ENCODE data around the gene LGALS1. TPM values are rescaled to one million over a fixed set of nuclear protein-coding genes. Genes with fewer than 3 reads are reported as not detected.

LGALS1 gene
- total and polyA plus RNA-seq, 2 experiments from 2014 or later: 568 to 780 TPM

DNA sequence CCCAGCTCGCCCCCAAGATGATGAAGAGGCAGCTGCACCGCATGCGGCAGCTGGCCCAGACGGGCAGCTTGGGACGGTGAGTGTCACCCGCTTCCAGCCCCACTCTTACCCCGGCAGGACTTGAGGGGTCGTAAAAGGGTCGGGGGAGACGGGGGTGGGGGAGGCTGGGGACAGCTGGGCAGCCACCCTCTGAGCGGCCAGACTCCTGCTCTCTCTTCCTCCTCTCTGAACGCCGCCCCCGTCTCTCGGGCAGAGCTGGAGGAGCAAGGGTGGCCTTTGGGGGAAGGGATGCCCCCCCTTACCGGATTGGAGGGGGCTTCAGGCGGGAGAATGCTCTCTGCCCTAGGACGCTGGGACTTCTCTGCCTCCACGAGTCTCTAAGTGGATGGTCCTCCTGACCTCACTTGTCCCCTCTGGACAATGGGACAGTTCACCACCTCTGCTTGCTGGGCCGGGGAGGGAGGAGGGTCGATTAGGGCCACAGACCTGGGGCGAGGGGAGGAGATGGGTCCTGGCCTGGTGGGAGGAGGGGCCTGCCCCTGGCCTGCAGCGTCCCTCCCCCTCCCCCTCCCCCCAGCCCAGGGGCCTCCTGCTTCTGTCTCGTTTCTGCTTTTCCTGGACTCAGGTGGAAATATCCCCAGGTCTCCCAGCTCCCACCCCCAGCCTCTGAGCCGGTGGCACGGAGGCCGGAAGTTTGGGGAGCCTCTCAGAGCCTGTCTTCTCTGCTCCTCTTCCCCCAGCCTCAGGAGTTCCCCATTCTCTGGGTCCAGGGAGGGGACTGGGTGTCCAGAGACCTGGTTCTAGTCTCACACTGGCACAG is 35.5 kb upstream of the LGALS1 start:
- 4% methylated on average over 23 of the region's 27 CpGs for WGBS (ENCODE audit: low lambda C conversion rate, missing lambda C conversion rate)
- no peaks in the 10 kb centered on the region for H3K36me3 ChIP-seq (replicated peaks; ENCODE audit: insufficient read depth, low read depth)
- H3K4me1 ChIP-seq (ENCODE audit: insufficient read depth): peaks cover 63% of the 10 kb centered on the region
- H3K9me2 ChIP-seq (replicated peaks; ENCODE audit: insufficient read depth): no peaks in the 10 kb centered on the region
- peak overlapping the region; percentile 86 for H2AFZ ChIP-seq
- H3K9me3 ChIP-seq (ENCODE audit: low read depth): no peaks in the 10 kb centered on the region
- no peaks in the 10 kb centered on the region for H3K27me3 ChIP-seq
- peak overlapping the region; percentile 99 for H3K4me2 ChIP-seq
- no peak for DNase-seq (ENCODE audit: low spot score)
- H3K4me3 ChIP-seq: peak overlapping the region; percentile 96
- peaks cover 41% of the 10 kb centered on the region for H3K79me2 ChIP-seq
- no peaks in the 10 kb centered on the region for H4K20me1 ChIP-seq (ENCODE audit: insufficient read depth, poor library complexity, severe bottlenecking)
- H3K27ac ChIP-seq: peak overlapping the region; percentile 95
- TF ChIP-seq, protein P1, sequence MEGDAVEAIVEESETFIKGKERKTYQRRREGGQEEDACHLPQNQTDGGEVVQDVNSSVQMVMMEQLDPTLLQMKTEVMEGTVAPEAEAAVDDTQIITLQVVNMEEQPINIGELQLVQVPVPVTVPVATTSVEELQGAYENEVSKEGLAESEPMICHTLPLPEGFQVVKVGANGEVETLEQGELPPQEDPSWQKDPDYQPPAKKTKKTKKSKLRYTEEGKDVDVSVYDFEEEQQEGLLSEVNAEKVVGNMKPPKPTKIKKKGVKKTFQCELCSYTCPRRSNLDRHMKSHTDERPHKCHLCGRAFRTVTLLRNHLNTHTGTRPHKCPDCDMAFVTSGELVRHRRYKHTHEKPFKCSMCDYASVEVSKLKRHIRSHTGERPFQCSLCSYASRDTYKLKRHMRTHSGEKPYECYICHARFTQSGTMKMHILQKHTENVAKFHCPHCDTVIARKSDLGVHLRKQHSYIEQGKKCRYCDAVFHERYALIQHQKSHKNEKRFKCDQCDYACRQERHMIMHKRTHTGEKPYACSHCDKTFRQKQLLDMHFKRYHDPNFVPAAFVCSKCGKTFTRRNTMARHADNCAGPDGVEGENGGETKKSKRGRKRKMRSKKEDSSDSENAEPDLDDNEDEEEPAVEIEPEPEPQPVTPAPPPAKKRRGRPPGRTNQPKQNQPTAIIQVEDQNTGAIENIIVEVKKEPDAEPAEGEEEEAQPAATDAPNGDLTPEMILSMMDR (IDR thresholded peaks at IDR 0.05; ENCODE audit: poor library complexity): no peak

DNA sequence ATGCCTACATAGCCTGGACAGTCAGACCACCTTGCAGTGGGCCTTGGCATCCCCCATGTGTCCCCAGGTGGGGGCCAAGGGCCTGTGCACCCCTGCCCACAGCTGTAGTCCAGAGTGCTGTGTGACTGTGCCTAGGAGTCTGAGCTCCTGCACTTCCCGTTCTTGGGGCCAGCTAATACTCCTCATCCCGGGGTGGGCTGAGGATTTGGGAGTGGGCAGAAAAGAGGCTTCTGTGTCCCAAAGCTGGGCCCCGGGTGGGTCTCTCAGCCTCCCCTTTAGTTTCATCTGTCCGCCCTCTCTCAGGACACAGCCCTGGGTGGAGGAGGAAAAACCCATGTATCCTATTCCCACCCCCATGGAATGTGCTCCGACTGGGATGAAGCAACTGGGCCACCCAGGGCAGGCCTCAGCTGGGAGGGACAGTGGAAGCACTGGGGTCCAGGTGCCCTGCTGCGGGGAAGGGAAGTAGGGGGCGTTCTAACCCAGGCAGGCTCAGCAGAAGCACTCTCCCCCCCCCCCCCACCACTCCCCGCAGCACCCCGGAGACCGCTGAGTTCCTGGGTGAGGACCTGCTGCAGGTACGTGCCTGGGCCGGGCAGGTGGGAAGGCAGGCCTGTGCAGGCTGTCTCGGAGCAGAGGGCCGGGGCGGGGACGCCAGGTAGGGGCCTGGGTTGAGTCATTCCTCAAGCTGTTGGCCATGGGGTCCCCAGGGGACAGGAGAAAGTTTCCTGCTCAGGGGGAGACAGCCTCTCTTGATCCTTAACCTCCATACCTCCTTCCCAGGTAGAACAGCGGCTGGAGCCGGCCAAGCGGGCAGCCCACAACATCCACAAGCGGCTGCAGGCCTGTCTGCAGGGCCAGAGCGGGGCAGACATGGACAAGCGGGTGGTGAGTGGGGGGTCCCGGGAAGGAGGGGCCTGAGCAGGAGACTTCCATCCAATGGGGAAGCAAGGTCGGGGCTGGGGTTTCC is 34.6 kb upstream of the LGALS1 start:
- TF ChIP-seq, protein P1 (IDR thresholded peaks at IDR 0.05; ENCODE audit: poor library complexity): no peak
- TF ChIP-seq EZH2 (IDR thresholded peaks at IDR 0.05; ENCODE audit: borderline replicate concordance): no peak
- H2AFZ ChIP-seq: no peak overlapping the region
- no peaks in the 10 kb centered on the region for H3K9me2 ChIP-seq (replicated peaks; ENCODE audit: insufficient read depth)
- no peaks in the 10 kb centered on the region for H3K27me3 ChIP-seq
- 75% methylated on average over 20 of the region's 24 CpGs for WGBS (ENCODE audit: low lambda C conversion rate, missing lambda C conversion rate)
- H3K79me2 ChIP-seq: peaks cover 41% of the 10 kb centered on the region
- peak overlapping the region; percentile 95 for H3K27ac ChIP-seq
- H3K4me3 ChIP-seq: peak overlapping the region; percentile 96
- peaks cover 54% of the 10 kb centered on the region for H3K4me1 ChIP-seq (ENCODE audit: insufficient read depth)
- no peaks in the 10 kb centered on the region for H3K9me3 ChIP-seq (ENCODE audit: low read depth)
- no peaks in the 10 kb centered on the region for H3K36me3 ChIP-seq (replicated peaks; ENCODE audit: insufficient read depth, low read depth)
- no peak for DNase-seq (ENCODE audit: low spot score)
- H3K4me2 ChIP-seq: peak overlapping the region; percentile 99
- no peaks in the 10 kb centered on the region for H4K20me1 ChIP-seq (ENCODE audit: insufficient read depth, poor library complexity, severe bottlenecking)

DNA sequence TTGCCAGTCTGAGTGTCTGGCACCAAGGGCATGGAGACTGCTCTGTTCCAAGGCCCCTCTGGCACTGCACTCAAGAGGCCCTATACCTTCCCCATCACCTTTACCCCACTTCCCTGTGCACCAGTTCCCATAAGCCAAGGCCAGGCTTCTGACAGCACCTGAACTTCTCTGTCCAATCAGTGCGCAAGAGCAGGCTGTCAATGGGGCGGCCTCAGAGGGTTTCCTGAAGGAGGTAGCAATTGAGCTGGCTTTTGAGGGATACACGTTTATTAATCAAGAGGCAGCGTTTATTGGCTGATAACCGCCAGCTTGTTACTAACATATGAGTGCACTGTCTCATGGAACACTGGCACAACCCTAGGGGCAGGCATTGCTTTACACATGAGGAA is 33.9 kb upstream of the LGALS1 start:
- Histone ChIP-seq H3K4me2 (peak overlapping the region; percentile 99), H3K4me1 (ENCODE audit: insufficient read depth) (peaks cover 50% of the 10 kb centered on the region), H3K27me3 (no peaks in the 10 kb centered on the region), H3K9me2 (replicated peaks; ENCODE audit: insufficient read depth) (no peaks in the 10 kb centered on the region), H2AFZ (no peak overlapping the region), H3K27ac (peak overlapping the region; percentile 95), H3K79me2 (peaks cover 37% of the 10 kb centered on the region), H4K20me1 (ENCODE audit: insufficient read depth, poor library complexity, severe bottlenecking) (no peaks in the 10 kb centered on the region), H3K36me3 (replicated peaks; ENCODE audit: insufficient read depth, low read depth) (no peaks in the 10 kb centered on the region), H3K9me3 (ENCODE audit: low read depth) (no peaks in the 10 kb centered on the region), H3K4me3 (no peak overlapping the region)
- TF ChIP-seq EZH2phosphoT487 (IDR thresholded peaks at IDR 0.05; ENCODE audit: low read depth, severe bottlenecking, unreplicated experiment): no peak
- no peak for TF ChIP-seq EZH2 (IDR thresholded peaks at IDR 0.05; ENCODE audit: borderline replicate concordance)
- TF ChIP-seq, protein P1 (IDR thresholded peaks at IDR 0.05; ENCODE audit: poor library complexity): no peak
- 81% methylated on average over 5 of the region's 5 CpGs for WGBS (ENCODE audit: low lambda C conversion rate, missing lambda C conversion rate)
- no peak for DNase-seq (ENCODE audit: low spot score)

Measured in hepatocyte (in vitro differentiated cells).